Measurements from ENCODE around the gene PLK5. TPM values are rescaled to one million over a fixed set of nuclear protein-coding genes. Genes with fewer than 3 reads are reported as not detected.

Gene PLK5
- total RNA-seq, 1 experiment from 2014 or later: 1.4 TPM

DNA sequence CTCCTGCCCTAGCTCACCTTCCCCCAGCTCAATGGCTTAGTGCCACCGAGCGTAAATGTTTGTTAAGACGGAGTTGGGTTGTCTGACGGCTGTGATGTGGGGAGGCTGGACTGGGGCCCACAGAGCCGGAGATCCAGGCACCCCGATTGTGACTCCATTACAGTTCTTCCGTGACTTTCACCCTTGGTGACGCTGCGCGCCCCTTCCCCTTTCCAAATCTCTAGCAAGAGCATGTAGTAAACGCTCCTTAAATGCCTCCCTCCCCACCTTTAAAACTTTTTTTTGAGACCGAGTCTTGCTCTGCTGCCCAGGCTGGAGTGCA is 32.1 kb upstream of the PLK5 start:
- Mint-ChIP-seq H3K4me1 (peaks cover 6% of the 10 kb centered on the region), H3K36me3 (no peaks in the 10 kb centered on the region), H3K4me3 (peak overlapping the region; percentile 73), H3K27me3 (ENCODE audit: low read depth) (peaks cover 24% of the 10 kb centered on the region), H3K9me3 (no peaks in the 10 kb centered on the region), H3K27ac (no peak overlapping the region)
- POLR2A ChIA-PET: no interaction called here
- no peak for DNase-seq (ENCODE audit: low spot score)
- TF ChIP-seq NR2C2 (CRISPR knock-in tag; IDR thresholded peaks at IDR 0.05): no peak
- TF ChIP-seq, protein P1, sequence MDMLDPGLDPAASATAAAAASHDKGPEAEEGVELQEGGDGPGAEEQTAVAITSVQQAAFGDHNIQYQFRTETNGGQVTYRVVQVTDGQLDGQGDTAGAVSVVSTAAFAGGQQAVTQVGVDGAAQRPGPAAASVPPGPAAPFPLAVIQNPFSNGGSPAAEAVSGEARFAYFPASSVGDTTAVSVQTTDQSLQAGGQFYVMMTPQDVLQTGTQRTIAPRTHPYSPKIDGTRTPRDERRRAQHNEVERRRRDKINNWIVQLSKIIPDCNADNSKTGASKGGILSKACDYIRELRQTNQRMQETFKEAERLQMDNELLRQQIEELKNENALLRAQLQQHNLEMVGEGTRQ (CRISPR knock-in tag; IDR thresholded peaks at IDR 0.05): no peak
- TF ChIP-seq, protein P2, sequence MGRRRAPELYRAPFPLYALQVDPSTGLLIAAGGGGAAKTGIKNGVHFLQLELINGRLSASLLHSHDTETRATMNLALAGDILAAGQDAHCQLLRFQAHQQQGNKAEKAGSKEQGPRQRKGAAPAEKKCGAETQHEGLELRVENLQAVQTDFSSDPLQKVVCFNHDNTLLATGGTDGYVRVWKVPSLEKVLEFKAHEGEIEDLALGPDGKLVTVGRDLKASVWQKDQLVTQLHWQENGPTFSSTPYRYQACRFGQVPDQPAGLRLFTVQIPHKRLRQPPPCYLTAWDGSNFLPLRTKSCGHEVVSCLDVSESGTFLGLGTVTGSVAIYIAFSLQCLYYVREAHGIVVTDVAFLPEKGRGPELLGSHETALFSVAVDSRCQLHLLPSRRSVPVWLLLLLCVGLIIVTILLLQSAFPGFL (CRISPR knock-in tag; IDR thresholded peaks at IDR 0.05; ENCODE audit: borderline replicate concordance): no peak
- TF ChIP-seq, protein P3, sequence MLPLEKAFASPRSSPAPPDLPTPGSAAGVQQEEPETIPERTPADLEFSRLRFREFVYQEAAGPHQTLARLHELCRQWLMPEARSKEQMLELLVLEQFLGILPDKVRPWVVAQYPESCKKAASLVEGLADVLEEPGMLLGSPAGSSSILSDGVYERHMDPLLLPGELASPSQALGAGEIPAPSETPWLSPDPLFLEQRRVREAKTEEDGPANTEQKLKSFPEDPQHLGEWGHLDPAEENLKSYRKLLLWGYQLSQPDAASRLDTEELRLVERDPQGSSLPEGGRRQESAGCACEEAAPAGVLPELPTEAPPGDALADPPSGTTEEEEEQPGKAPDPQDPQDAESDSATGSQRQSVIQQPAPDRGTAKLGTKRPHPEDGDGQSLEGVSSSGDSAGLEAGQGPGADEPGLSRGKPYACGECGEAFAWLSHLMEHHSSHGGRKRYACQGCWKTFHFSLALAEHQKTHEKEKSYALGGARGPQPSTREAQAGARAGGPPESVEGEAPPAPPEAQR (CRISPR knock-in tag; IDR thresholded peaks at IDR 0.05): no peak
- no peak for TF ChIP-seq ZNF232 (CRISPR knock-in tag; IDR thresholded peaks at IDR 0.05)
- TF ChIP-seq ZNF263 (CRISPR knock-in tag; IDR thresholded peaks at IDR 0.05; ENCODE audit: low read depth): no peak
- TF ChIP-seq TP53 (CRISPR knock-in tag; IDR thresholded peaks at IDR 0.05): no peak
- TF ChIP-seq, protein P4, sequence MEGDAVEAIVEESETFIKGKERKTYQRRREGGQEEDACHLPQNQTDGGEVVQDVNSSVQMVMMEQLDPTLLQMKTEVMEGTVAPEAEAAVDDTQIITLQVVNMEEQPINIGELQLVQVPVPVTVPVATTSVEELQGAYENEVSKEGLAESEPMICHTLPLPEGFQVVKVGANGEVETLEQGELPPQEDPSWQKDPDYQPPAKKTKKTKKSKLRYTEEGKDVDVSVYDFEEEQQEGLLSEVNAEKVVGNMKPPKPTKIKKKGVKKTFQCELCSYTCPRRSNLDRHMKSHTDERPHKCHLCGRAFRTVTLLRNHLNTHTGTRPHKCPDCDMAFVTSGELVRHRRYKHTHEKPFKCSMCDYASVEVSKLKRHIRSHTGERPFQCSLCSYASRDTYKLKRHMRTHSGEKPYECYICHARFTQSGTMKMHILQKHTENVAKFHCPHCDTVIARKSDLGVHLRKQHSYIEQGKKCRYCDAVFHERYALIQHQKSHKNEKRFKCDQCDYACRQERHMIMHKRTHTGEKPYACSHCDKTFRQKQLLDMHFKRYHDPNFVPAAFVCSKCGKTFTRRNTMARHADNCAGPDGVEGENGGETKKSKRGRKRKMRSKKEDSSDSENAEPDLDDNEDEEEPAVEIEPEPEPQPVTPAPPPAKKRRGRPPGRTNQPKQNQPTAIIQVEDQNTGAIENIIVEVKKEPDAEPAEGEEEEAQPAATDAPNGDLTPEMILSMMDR (IDR thresholded peaks at IDR 0.05): no peak
- TF ChIP-seq ERG (CRISPR knock-in tag; IDR thresholded peaks at IDR 0.05): no peak
- no peak for TF ChIP-seq JAZF1 (CRISPR knock-in tag; IDR thresholded peaks at IDR 0.05)
- ATAC-seq: no peak
- CTCF ChIA-PET: interaction anchor here (1.5 to 1.9 kb wide), 9 partner anchors 12 to 334 kb away, joined by 3 to 17 read pairs (median 6); no protein-coding TSS in a partner anchor

- DNase-seq (ENCODE audit: low spot score) (no peak), ATAC-seq (no peak)
- H3K36me3 Mint-ChIP-seq: no peaks in the 10 kb centered on the region
- no peaks in the 10 kb centered on the region for H3K9me3 Mint-ChIP-seq
- H3K4me1 Mint-ChIP-seq: peaks cover 6% of the 10 kb centered on the region
- H3K27me3 Mint-ChIP-seq (ENCODE audit: low read depth): peaks cover 24% of the 10 kb centered on the region
- ChIA-PET POLR2A (no interaction called here), CTCF (no interaction called here)
- H3K27ac Mint-ChIP-seq: no peak overlapping the region
- peak overlapping the region; percentile 73 for H3K4me3 Mint-ChIP-seq
- TF ChIP-seq, protein P3 (CRISPR knock-in tag; IDR thresholded peaks at IDR 0.05): no peak
- TF ChIP-seq TEAD4 (CRISPR knock-in tag; IDR thresholded peaks at IDR 0.05): no peak
- no peak for TF ChIP-seq CBFB (CRISPR knock-in tag; IDR thresholded peaks at IDR 0.05; ENCODE audit: low read depth)
- TF ChIP-seq, protein P5, sequence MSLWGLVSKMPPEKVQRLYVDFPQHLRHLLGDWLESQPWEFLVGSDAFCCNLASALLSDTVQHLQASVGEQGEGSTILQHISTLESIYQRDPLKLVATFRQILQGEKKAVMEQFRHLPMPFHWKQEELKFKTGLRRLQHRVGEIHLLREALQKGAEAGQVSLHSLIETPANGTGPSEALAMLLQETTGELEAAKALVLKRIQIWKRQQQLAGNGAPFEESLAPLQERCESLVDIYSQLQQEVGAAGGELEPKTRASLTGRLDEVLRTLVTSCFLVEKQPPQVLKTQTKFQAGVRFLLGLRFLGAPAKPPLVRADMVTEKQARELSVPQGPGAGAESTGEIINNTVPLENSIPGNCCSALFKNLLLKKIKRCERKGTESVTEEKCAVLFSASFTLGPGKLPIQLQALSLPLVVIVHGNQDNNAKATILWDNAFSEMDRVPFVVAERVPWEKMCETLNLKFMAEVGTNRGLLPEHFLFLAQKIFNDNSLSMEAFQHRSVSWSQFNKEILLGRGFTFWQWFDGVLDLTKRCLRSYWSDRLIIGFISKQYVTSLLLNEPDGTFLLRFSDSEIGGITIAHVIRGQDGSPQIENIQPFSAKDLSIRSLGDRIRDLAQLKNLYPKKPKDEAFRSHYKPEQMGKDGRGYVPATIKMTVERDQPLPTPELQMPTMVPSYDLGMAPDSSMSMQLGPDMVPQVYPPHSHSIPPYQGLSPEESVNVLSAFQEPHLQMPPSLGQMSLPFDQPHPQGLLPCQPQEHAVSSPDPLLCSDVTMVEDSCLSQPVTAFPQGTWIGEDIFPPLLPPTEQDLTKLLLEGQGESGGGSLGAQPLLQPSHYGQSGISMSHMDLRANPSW (CRISPR knock-in tag; conservative IDR thresholded peaks at IDR 0.05; ENCODE audit: low read depth): no peak
- no peak for TF ChIP-seq SP1 (CRISPR knock-in tag; conservative IDR thresholded peaks at IDR 0.05)
- no peak for TF ChIP-seq ZMAT4 (CRISPR knock-in tag; IDR thresholded peaks at IDR 0.05)
- TF ChIP-seq OVOL2 (CRISPR knock-in tag; IDR thresholded peaks at IDR 0.05; ENCODE audit: borderline replicate concordance): no peak
- TF ChIP-seq KAT7 (CRISPR knock-in tag; IDR thresholded peaks at IDR 0.05; ENCODE audit: borderline replicate concordance): no peak
- TF ChIP-seq ERG (CRISPR knock-in tag; IDR thresholded peaks at IDR 0.05): no peak
- TF ChIP-seq, protein P6, sequence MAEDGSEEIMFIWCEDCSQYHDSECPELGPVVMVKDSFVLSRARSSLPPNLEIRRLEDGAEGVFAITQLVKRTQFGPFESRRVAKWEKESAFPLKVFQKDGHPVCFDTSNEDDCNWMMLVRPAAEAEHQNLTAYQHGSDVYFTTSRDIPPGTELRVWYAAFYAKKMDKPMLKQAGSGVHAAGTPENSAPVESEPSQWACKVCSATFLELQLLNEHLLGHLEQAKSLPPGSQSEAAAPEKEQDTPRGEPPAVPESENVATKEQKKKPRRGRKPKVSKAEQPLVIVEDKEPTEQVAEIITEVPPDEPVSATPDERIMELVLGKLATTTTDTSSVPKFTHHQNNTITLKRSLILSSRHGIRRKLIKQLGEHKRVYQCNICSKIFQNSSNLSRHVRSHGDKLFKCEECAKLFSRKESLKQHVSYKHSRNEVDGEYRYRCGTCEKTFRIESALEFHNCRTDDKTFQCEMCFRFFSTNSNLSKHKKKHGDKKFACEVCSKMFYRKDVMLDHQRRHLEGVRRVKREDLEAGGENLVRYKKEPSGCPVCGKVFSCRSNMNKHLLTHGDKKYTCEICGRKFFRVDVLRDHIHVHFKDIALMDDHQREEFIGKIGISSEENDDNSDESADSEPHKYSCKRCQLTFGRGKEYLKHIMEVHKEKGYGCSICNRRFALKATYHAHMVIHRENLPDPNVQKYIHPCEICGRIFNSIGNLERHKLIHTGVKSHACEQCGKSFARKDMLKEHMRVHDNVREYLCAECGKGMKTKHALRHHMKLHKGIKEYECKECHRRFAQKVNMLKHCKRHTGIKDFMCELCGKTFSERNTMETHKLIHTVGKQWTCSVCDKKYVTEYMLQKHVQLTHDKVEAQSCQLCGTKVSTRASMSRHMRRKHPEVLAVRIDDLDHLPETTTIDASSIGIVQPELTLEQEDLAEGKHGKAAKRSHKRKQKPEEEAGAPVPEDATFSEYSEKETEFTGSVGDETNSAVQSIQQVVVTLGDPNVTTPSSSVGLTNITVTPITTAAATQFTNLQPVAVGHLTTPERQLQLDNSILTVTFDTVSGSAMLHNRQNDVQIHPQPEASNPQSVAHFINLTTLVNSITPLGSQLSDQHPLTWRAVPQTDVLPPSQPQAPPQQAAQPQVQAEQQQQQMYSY (CRISPR knock-in tag; IDR thresholded peaks at IDR 0.05): no peak
Observed at GRCh38 chr19:1492474-1493006, 31.3 kb upstream of the PLK5 start.
